ENCODE measurements around the gene DSG4. TPM values are rescaled to one million over a fixed set of nuclear protein-coding genes. Genes with fewer than 3 reads are reported as not detected.

DSG4 gene
- total RNA-seq, 1 experiment from 2014 or later = 0.07 TPM

- H3K79me2 ChIP-seq (ENCODE audit: insufficient read depth, low read length) = no peaks in the 10 kb centered on the region
- no peak for ATAC-seq
- H3K4me3 ChIP-seq (replicated peaks in 1 of 2; ENCODE audit: low read depth in 1 of 2, low read length in 2 of 2) = no peak overlapping the region
- TF ChIP-seq ELF1 (IDR thresholded peaks at IDR 0.05; ENCODE audit: borderline replicate concordance, low read depth) (no peak), FOSL1 (IDR thresholded peaks at IDR 0.05; ENCODE audit: low read depth) (no peak), POLR2A (IDR thresholded peaks at IDR 0.05; ENCODE audit: borderline replicate concordance, extremely low read depth, insufficient read depth, insufficient read length) (no peak), EZH2 (IDR thresholded peaks at IDR 0.05) (no peak), YY1 (IDR thresholded peaks at IDR 0.05; ENCODE audit: extremely low read depth, insufficient replicate concordance, low read depth, low read length) (no peak), CEBPB (IDR thresholded peaks at IDR 0.05; ENCODE audit: low read depth) (no peak), EGR1 (IDR thresholded peaks at IDR 0.05; ENCODE audit: low read depth) (no peak), ZFX (IDR thresholded peaks at IDR 0.05) (no peak), TCF7L2 (IDR thresholded peaks at IDR 0.05; ENCODE audit: borderline replicate concordance, extremely low read depth, insufficient read depth, insufficient read length) (no peak)
- TF ChIP-seq, protein P1, sequence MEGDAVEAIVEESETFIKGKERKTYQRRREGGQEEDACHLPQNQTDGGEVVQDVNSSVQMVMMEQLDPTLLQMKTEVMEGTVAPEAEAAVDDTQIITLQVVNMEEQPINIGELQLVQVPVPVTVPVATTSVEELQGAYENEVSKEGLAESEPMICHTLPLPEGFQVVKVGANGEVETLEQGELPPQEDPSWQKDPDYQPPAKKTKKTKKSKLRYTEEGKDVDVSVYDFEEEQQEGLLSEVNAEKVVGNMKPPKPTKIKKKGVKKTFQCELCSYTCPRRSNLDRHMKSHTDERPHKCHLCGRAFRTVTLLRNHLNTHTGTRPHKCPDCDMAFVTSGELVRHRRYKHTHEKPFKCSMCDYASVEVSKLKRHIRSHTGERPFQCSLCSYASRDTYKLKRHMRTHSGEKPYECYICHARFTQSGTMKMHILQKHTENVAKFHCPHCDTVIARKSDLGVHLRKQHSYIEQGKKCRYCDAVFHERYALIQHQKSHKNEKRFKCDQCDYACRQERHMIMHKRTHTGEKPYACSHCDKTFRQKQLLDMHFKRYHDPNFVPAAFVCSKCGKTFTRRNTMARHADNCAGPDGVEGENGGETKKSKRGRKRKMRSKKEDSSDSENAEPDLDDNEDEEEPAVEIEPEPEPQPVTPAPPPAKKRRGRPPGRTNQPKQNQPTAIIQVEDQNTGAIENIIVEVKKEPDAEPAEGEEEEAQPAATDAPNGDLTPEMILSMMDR (IDR thresholded peaks at IDR 0.05 in 2 of 3, conservative IDR thresholded peaks at IDR 0.05 in 1 of 3; ENCODE audit: borderline replicate concordance in 1 of 3, insufficient read depth in 1 of 3, low read depth in 2 of 3, low read length in 2 of 3) = no peak
- TF ChIP-seq, protein P2, sequence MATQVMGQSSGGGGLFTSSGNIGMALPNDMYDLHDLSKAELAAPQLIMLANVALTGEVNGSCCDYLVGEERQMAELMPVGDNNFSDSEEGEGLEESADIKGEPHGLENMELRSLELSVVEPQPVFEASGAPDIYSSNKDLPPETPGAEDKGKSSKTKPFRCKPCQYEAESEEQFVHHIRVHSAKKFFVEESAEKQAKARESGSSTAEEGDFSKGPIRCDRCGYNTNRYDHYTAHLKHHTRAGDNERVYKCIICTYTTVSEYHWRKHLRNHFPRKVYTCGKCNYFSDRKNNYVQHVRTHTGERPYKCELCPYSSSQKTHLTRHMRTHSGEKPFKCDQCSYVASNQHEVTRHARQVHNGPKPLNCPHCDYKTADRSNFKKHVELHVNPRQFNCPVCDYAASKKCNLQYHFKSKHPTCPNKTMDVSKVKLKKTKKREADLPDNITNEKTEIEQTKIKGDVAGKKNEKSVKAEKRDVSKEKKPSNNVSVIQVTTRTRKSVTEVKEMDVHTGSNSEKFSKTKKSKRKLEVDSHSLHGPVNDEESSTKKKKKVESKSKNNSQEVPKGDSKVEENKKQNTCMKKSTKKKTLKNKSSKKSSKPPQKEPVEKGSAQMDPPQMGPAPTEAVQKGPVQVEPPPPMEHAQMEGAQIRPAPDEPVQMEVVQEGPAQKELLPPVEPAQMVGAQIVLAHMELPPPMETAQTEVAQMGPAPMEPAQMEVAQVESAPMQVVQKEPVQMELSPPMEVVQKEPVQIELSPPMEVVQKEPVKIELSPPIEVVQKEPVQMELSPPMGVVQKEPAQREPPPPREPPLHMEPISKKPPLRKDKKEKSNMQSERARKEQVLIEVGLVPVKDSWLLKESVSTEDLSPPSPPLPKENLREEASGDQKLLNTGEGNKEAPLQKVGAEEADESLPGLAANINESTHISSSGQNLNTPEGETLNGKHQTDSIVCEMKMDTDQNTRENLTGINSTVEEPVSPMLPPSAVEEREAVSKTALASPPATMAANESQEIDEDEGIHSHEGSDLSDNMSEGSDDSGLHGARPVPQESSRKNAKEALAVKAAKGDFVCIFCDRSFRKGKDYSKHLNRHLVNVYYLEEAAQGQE (IDR thresholded peaks at IDR 0.05; ENCODE audit: low read depth) = no peak
- no peaks in the 10 kb centered on the region for H3K9me3 ChIP-seq (ENCODE audit: control insufficient read depth in 1 of 2, insufficient read depth in 1 of 2, low read depth in 1 of 2, low read length in 2 of 2)
- H3K4me1 ChIP-seq (ENCODE audit: control insufficient read depth in 1 of 2, insufficient read depth in 2 of 2, low read length in 2 of 2) = peaks cover 5 to 26% of the 10 kb centered on the region in 2 experiments; a peak in 3 of 4 replicates
- POLR2A ChIA-PET = no interaction called here
- no peak overlapping the region for H2AFZ ChIP-seq (ENCODE audit: low read depth, low read length, poor library complexity, severe bottlenecking)
- no peak overlapping the region for H3K4me2 ChIP-seq (ENCODE audit: low read length)
- no peak overlapping the region for H3K27ac ChIP-seq (ENCODE audit: low read depth, low read length)
- no TSS peak for BruUV-seq (replicated peaks)
- intact Hi-C loops (cut with micrococcal nuclease) = loop anchor here (10.0 kb wide), 2 partner anchors 298 to 528 kb away; no protein-coding TSS in a partner anchor
- H3K36me3 ChIP-seq (ENCODE audit: control insufficient read depth in 1 of 2, insufficient read depth in 2 of 2, low read length in 2 of 2) = no peaks in the 10 kb centered on the region
- H3K9me2 ChIP-seq (ENCODE audit: insufficient read depth) = no peaks in the 10 kb centered on the region
- RAD21 ChIA-PET (ENCODE audit: low non-redundant PET in 1 of 2, low total read pairs in 2 of 2, uncharacterized antibody in 2 of 2, unreplicated experiment in 2 of 2) = no interaction called here
- H4K20me1 ChIP-seq (ENCODE audit: insufficient read depth) = no peaks in the 10 kb centered on the region
- CTCF ChIA-PET = no interaction called here
- no peaks in the 10 kb centered on the region for H3K27me3 ChIP-seq (ENCODE audit: insufficient read depth, low read length)
- DNase-seq (ENCODE audit: low read depth, low spot score) = no peak
- H3K9ac ChIP-seq (ENCODE audit: low read length) = no peak overlapping the region
Measured at GRCh38 chr18:31426871-31427406, 50.4 kb downstream of the DSG4 start.
